ENCODE results near the gene GRIK5.

The GRIK5 gene

GRCh38 chr19:42068361-42068755 lies 1.6 kb downstream of the GRIK5 start:
- H3K9me2 ChIP-seq (replicated peaks; ENCODE audit: control insufficient read depth, low read length), result no peaks in the 10 kb centered on the region
- H3K4me3 ChIP-seq (ENCODE audit: low read length), result no peak overlapping the region
- H3K4me2 ChIP-seq (ENCODE audit: low read length), result no peak overlapping the region
- no peaks in the 10 kb centered on the region for H3K79me2 ChIP-seq (ENCODE audit: control insufficient read depth, low read length)
- TF ChIP-seq EZH2phosphoT487 (IDR thresholded peaks at IDR 0.05; ENCODE audit: borderline replicate concordance, low read length) (no peak), CTCF (IDR thresholded peaks at IDR 0.05; ENCODE audit: low read depth, low read length, poor library complexity, severe bottlenecking) (no peak)
- H3K4me1 ChIP-seq (ENCODE audit: control insufficient read depth, low read length), result peaks cover 15% of the 10 kb centered on the region
- no peaks in the 10 kb centered on the region for H3K9me3 ChIP-seq (ENCODE audit: control insufficient read depth, insufficient read depth, low read length)
- no peaks in the 10 kb centered on the region for H4K20me1 ChIP-seq (ENCODE audit: control insufficient read depth, insufficient read depth, low read depth, low read length)
- H3K27ac ChIP-seq (ENCODE audit: low read depth, low read length), result no peak overlapping the region
- peaks cover 29% of the 10 kb centered on the region for H3K27me3 ChIP-seq (ENCODE audit: control insufficient read depth, low read length)
- H3K36me3 ChIP-seq (ENCODE audit: control insufficient read depth, low read length), result no peaks in the 10 kb centered on the region
- H3F3A ChIP-seq (ENCODE audit: control insufficient read depth, insufficient read depth), result peaks cover 6% of the 10 kb centered on the region; the same call in 1 of the 2 replicates

- peaks cover 15% of the 10 kb centered on the region for H3K4me1 ChIP-seq (ENCODE audit: control insufficient read depth, low read length)
- H3K27me3 ChIP-seq (ENCODE audit: control insufficient read depth, low read length), result peaks cover 29% of the 10 kb centered on the region
- H3K4me2 ChIP-seq (ENCODE audit: low read length), result no peak overlapping the region
- no peaks in the 10 kb centered on the region for H3F3A ChIP-seq (ENCODE audit: control insufficient read depth, insufficient read depth)
- no peaks in the 10 kb centered on the region for H3K9me3 ChIP-seq (ENCODE audit: control insufficient read depth, insufficient read depth, low read length)
- no peak overlapping the region for H3K4me3 ChIP-seq (ENCODE audit: low read length)
- H3K9me2 ChIP-seq (replicated peaks; ENCODE audit: control insufficient read depth, low read length), result no peaks in the 10 kb centered on the region
- H3K79me2 ChIP-seq (ENCODE audit: control insufficient read depth, low read length), result no peaks in the 10 kb centered on the region
- no peaks in the 10 kb centered on the region for H4K20me1 ChIP-seq (ENCODE audit: control insufficient read depth, insufficient read depth, low read depth, low read length)
- no peaks in the 10 kb centered on the region for H3K36me3 ChIP-seq (ENCODE audit: control insufficient read depth, low read length)
- no peak overlapping the region for H3K27ac ChIP-seq (ENCODE audit: low read depth, low read length)
- TF ChIP-seq CTCF (IDR thresholded peaks at IDR 0.05; ENCODE audit: low read depth, low read length, poor library complexity, severe bottlenecking) (no peak), EZH2phosphoT487 (IDR thresholded peaks at IDR 0.05; ENCODE audit: borderline replicate concordance, low read length) (no peak)
These were observed 2.6 kb downstream of the GRIK5 start for GRCh38 chr19:42067315-42067888.

- no peaks in the 10 kb centered on the region for H3K79me2 ChIP-seq (ENCODE audit: control insufficient read depth, low read length)
- no peak for TF ChIP-seq EZH2phosphoT487 (IDR thresholded peaks at IDR 0.05; ENCODE audit: borderline replicate concordance, low read length)
- TF ChIP-seq CTCF (IDR thresholded peaks at IDR 0.05; ENCODE audit: low read depth, low read length, poor library complexity, severe bottlenecking), result no peak
- H3K27ac ChIP-seq (ENCODE audit: low read depth, low read length), result no peak overlapping the region
- H3K27me3 ChIP-seq (ENCODE audit: control insufficient read depth, low read length), result peaks cover 29% of the 10 kb centered on the region
- H3K4me3 ChIP-seq (ENCODE audit: low read length), result no peak overlapping the region
- H3K4me1 ChIP-seq (ENCODE audit: control insufficient read depth, low read length), result peaks cover 15% of the 10 kb centered on the region
- H3K36me3 ChIP-seq (ENCODE audit: control insufficient read depth, low read length), result no peaks in the 10 kb centered on the region
- no peak overlapping the region for H3K4me2 ChIP-seq (ENCODE audit: low read length)
- H3K9me3 ChIP-seq (ENCODE audit: control insufficient read depth, insufficient read depth, low read length), result no peaks in the 10 kb centered on the region
- no peaks in the 10 kb centered on the region for H3K9me2 ChIP-seq (replicated peaks; ENCODE audit: control insufficient read depth, low read length)
- H3F3A ChIP-seq (ENCODE audit: control insufficient read depth, insufficient read depth), result no peaks in the 10 kb centered on the region
- H4K20me1 ChIP-seq (ENCODE audit: control insufficient read depth, insufficient read depth, low read depth, low read length), result no peaks in the 10 kb centered on the region
These were observed 3.8 kb downstream of the GRIK5 start for GRCh38 chr19:42066075-42066754.

Data from DOHH2 (cell line).